ENCODE measurements around the gene AHCTF1. TPM values are rescaled to one million over a fixed set of nuclear protein-coding genes. Genes with fewer than 3 reads are reported as not detected.

AHCTF1 gene
- total RNA-seq, 1 experiment from 2014 or later, result 44.3 TPM

DNA sequence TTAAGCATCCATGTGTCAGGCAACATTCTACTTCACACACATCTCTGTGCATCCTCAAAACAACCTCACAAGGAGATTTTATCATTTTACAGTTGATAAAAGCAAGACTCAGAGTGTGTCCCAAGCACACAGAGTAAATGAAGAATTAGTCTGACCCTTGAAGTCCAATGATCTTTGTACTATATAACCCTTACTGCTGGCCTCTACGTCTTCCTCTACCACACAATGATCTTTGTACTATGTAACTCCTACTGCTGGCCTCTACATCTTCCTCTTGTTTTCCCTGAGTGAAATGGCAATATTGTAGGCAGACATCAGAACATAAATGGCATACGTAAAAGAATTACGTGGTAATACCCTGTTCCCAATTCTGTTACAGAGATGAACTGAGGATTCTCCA, 55.3 kb downstream of the AHCTF1 start:
- WGBS (ENCODE audit: extremely low coverage, insufficient read length, low lambda C conversion rate), result no CpG with 5 or more reads among the region's 3 CpGs
- peaks cover 22 to 54% (median 39%) of the 10 kb centered on the region in 3 experiments; a peak in 6 of 7 replicates for H3K36me3 Mint-ChIP-seq (ENCODE audit: insufficient read depth in 1 of 3, low read depth in 3 of 3)

More for the DNA sequence above, 55.3 kb downstream of the AHCTF1 start:
- Histone ChIP-seq H3K27ac (ENCODE audit: insufficient read length, low read depth, low read length) (no peak overlapping the region), H3K4me2 (ENCODE audit: insufficient read depth, insufficient read length, low read length) (no peak overlapping the region), H3K14ac (ENCODE audit: insufficient read depth, low read length) (no peak overlapping the region), H3K79me2 (ENCODE audit: insufficient read depth, low read length) (no peaks in the 10 kb centered on the region), H3T11ph (ENCODE audit: low read length) (no peak overlapping the region), H2BK12ac (ENCODE audit: insufficient read length, low read depth, low read length) (no peak overlapping the region), H2BK5ac (ENCODE audit: insufficient read length, low read length) (no peak overlapping the region), H3K56ac (ENCODE audit: insufficient read length, low read depth, low read length) (no peak overlapping the region), H3K4ac (ENCODE audit: low read depth, low read length) (no peak overlapping the region), H4K5ac (ENCODE audit: insufficient read length, low read depth, low read length) (no peak overlapping the region), H3K9me3 (ENCODE audit: control insufficient read depth, low read depth, low read length) (no peaks in the 10 kb centered on the region), H2BK120ac (ENCODE audit: low read depth, low read length, poor library complexity, severe bottlenecking) (no peak overlapping the region), H4K20me1 (ENCODE audit: control insufficient read depth, insufficient read depth, insufficient read length) (no peaks in the 10 kb centered on the region), H3K18ac (ENCODE audit: insufficient read length, low read depth, low read length) (no peak overlapping the region), H3K79me1 (ENCODE audit: insufficient read depth, low read depth, low read length, poor library complexity, severe bottlenecking) (no peaks in the 10 kb centered on the region), H3K23ac (ENCODE audit: insufficient read length, low read depth, low read length) (no peak overlapping the region), H3K4me1 (ENCODE audit: insufficient read depth, low read length) (no peaks in the 10 kb centered on the region), H3K9ac (ENCODE audit: extremely low read depth, insufficient read length, low read length) (no peak overlapping the region), H2BK15ac (ENCODE audit: low read depth, low read length) (no peak overlapping the region), H3K23me2 (ENCODE audit: insufficient read length, low read depth, low read length, poor library complexity, severe bottlenecking) (no peaks in the 10 kb centered on the region), H2BK20ac (ENCODE audit: low read depth, low read length, poor library complexity, severe bottlenecking) (no peak overlapping the region), H2AK5ac (ENCODE audit: insufficient read length, low read length) (no peak overlapping the region), H4K91ac (ENCODE audit: insufficient read length, low read depth, low read length) (no peak overlapping the region), H4K8ac (replicated peaks; ENCODE audit: insufficient read length, low read depth, low read length) (no peak overlapping the region), H3K27me3 (ENCODE audit: insufficient read depth, low read length) (no peaks in the 10 kb centered on the region), H2AFZ (ENCODE audit: low read length) (no peak overlapping the region)
- H3K4me1 Mint-ChIP-seq, result no peaks in the 10 kb centered on the region
- H3K27ac Mint-ChIP-seq, result no peak overlapping the region
- no peak overlapping the region for H3K4me3 Mint-ChIP-seq
- no peaks in the 10 kb centered on the region for H3K9me3 Mint-ChIP-seq
- TF ChIP-seq, protein P1, sequence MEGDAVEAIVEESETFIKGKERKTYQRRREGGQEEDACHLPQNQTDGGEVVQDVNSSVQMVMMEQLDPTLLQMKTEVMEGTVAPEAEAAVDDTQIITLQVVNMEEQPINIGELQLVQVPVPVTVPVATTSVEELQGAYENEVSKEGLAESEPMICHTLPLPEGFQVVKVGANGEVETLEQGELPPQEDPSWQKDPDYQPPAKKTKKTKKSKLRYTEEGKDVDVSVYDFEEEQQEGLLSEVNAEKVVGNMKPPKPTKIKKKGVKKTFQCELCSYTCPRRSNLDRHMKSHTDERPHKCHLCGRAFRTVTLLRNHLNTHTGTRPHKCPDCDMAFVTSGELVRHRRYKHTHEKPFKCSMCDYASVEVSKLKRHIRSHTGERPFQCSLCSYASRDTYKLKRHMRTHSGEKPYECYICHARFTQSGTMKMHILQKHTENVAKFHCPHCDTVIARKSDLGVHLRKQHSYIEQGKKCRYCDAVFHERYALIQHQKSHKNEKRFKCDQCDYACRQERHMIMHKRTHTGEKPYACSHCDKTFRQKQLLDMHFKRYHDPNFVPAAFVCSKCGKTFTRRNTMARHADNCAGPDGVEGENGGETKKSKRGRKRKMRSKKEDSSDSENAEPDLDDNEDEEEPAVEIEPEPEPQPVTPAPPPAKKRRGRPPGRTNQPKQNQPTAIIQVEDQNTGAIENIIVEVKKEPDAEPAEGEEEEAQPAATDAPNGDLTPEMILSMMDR (conservative IDR thresholded peaks at IDR 0.05), result no peak
- no peaks in the 10 kb centered on the region for H3K27me3 Mint-ChIP-seq (ENCODE audit: low read depth)
- DNase-seq, result no peak

Measured in H9 (cell line).